ENCODE measurements around the gene EHMT1.

DNA sequence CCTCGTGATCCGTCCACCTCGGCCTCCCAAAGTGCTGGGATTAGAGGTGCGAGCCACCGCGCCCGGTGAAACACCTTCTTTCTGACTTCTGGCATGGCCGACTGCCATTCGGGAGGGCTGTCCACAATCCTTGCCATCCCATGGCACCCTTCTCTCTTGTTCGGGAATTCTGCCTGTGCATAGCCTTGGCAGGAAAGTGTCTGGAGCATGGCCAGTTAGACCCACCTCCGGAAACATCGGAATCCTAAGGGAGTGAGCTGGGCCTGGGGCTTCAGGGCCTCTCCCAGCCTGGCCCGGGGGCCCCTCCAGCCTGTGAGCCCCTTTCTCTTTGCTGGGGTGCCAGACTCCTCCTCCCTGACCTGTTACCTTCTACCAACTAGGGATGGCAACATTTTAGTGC, 14.9 kb upstream of the EHMT1 start:
- TF ChIP-seq ZNF33A (CRISPR knock-in tag; IDR thresholded peaks at IDR 0.05; ENCODE audit: borderline replicate concordance) (no peak), SIN3B (IDR thresholded peaks at IDR 0.05; ENCODE audit: low read length) (no peak), ESRRA (CRISPR knock-in tag; IDR thresholded peaks at IDR 0.05; ENCODE audit: low read depth) (no peak), ZNF253 (CRISPR knock-in tag; IDR thresholded peaks at IDR 0.05; ENCODE audit: borderline replicate concordance) (no peak), ZNF570 (CRISPR knock-in tag; IDR thresholded peaks at IDR 0.05; ENCODE audit: borderline replicate concordance) (no peak), ZNF143 (CRISPR knock-in tag; IDR thresholded peaks at IDR 0.05) (no peak), GABPA (IDR thresholded peaks at IDR 0.05; ENCODE audit: low read depth, low read length) (no peak), GABPA (CRISPR knock-in tag; IDR thresholded peaks at IDR 0.05; ENCODE audit: low read depth) (no peak), YY1 (IDR thresholded peaks at IDR 0.05; ENCODE audit: insufficient read depth, insufficient replicate concordance, low read depth, low read length) (no peak)
- TF ChIP-seq, protein P1, sequence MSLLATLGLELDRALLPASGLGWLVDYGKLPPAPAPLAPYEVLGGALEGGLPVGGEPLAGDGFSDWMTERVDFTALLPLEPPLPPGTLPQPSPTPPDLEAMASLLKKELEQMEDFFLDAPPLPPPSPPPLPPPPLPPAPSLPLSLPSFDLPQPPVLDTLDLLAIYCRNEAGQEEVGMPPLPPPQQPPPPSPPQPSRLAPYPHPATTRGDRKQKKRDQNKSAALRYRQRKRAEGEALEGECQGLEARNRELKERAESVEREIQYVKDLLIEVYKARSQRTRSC (CRISPR knock-in tag; IDR thresholded peaks at IDR 0.05; ENCODE audit: low read depth): no peak
- TF ChIP-seq, protein P2, sequence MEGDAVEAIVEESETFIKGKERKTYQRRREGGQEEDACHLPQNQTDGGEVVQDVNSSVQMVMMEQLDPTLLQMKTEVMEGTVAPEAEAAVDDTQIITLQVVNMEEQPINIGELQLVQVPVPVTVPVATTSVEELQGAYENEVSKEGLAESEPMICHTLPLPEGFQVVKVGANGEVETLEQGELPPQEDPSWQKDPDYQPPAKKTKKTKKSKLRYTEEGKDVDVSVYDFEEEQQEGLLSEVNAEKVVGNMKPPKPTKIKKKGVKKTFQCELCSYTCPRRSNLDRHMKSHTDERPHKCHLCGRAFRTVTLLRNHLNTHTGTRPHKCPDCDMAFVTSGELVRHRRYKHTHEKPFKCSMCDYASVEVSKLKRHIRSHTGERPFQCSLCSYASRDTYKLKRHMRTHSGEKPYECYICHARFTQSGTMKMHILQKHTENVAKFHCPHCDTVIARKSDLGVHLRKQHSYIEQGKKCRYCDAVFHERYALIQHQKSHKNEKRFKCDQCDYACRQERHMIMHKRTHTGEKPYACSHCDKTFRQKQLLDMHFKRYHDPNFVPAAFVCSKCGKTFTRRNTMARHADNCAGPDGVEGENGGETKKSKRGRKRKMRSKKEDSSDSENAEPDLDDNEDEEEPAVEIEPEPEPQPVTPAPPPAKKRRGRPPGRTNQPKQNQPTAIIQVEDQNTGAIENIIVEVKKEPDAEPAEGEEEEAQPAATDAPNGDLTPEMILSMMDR (CRISPR knock-in tag; IDR thresholded peaks at IDR 0.05): no peak
- TF ChIP-seq, protein P3, sequence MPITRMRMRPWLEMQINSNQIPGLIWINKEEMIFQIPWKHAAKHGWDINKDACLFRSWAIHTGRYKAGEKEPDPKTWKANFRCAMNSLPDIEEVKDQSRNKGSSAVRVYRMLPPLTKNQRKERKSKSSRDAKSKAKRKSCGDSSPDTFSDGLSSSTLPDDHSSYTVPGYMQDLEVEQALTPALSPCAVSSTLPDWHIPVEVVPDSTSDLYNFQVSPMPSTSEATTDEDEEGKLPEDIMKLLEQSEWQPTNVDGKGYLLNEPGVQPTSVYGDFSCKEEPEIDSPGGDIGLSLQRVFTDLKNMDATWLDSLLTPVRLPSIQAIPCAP (CRISPR knock-in tag; IDR thresholded peaks at IDR 0.05; ENCODE audit: low read depth): no peak
- TF ChIP-seq, protein P4, sequence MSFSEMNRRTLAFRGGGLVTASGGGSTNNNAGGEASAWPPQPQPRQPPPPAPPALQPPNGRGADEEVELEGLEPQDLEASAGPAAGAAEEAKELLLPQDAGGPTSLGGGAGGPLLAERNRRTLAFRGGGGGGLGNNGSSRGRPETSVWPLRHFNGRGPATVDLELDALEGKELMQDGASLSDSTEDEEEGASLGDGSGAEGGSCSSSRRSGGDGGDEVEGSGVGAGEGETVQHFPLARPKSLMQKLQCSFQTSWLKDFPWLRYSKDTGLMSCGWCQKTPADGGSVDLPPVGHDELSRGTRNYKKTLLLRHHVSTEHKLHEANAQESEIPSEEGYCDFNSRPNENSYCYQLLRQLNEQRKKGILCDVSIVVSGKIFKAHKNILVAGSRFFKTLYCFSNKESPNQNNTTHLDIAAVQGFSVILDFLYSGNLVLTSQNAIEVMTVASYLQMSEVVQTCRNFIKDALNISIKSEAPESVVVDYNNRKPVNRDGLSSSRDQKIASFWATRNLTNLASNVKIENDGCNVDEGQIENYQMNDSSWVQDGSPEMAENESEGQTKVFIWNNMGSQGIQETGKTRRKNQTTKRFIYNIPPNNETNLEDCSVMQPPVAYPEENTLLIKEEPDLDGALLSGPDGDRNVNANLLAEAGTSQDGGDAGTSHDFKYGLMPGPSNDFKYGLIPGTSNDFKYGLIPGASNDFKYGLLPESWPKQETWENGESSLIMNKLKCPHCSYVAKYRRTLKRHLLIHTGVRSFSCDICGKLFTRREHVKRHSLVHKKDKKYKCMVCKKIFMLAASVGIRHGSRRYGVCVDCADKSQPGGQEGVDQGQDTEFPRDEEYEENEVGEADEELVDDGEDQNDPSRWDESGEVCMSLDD (CRISPR knock-in tag; IDR thresholded peaks at IDR 0.05; ENCODE audit: borderline replicate concordance): no peak
- TF ChIP-seq, protein P5, sequence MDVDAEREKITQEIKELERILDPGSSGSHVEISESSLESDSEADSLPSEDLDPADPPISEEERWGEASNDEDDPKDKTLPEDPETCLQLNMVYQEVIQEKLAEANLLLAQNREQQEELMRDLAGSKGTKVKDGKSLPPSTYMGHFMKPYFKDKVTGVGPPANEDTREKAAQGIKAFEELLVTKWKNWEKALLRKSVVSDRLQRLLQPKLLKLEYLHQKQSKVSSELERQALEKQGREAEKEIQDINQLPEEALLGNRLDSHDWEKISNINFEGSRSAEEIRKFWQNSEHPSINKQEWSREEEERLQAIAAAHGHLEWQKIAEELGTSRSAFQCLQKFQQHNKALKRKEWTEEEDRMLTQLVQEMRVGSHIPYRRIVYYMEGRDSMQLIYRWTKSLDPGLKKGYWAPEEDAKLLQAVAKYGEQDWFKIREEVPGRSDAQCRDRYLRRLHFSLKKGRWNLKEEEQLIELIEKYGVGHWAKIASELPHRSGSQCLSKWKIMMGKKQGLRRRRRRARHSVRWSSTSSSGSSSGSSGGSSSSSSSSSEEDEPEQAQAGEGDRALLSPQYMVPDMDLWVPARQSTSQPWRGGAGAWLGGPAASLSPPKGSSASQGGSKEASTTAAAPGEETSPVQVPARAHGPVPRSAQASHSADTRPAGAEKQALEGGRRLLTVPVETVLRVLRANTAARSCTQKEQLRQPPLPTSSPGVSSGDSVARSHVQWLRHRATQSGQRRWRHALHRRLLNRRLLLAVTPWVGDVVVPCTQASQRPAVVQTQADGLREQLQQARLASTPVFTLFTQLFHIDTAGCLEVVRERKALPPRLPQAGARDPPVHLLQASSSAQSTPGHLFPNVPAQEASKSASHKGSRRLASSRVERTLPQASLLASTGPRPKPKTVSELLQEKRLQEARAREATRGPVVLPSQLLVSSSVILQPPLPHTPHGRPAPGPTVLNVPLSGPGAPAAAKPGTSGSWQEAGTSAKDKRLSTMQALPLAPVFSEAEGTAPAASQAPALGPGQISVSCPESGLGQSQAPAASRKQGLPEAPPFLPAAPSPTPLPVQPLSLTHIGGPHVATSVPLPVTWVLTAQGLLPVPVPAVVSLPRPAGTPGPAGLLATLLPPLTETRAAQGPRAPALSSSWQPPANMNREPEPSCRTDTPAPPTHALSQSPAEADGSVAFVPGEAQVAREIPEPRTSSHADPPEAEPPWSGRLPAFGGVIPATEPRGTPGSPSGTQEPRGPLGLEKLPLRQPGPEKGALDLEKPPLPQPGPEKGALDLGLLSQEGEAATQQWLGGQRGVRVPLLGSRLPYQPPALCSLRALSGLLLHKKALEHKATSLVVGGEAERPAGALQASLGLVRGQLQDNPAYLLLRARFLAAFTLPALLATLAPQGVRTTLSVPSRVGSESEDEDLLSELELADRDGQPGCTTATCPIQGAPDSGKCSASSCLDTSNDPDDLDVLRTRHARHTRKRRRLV (CRISPR knock-in tag; IDR thresholded peaks at IDR 0.05): no peak

Measured in HepG2 (cell line).